ENCODE measurements around the gene ATP11A. TPM values are rescaled to one million over a fixed set of nuclear protein-coding genes. Genes with fewer than 3 reads are reported as not detected.

ATP11A gene
- polyA plus RNA-seq, 2 donors: 4.2 to 6.7 TPM

Other genes with a start within 250 kb of the ATP11A start
- gene TUBGCP3, start 101.9 kb upstream of the ATP11A start, polyA plus RNA-seq: 10 to 100 TPM in 1 of 2 donors, 1 to 10 TPM in 1; 6.4 to 11.3 TPM